ENCODE measurements around the gene RMND5B. TPM values are rescaled to one million over a fixed set of nuclear protein-coding genes. Genes with fewer than 3 reads are reported as not detected.

Gene RMND5B, protein sequence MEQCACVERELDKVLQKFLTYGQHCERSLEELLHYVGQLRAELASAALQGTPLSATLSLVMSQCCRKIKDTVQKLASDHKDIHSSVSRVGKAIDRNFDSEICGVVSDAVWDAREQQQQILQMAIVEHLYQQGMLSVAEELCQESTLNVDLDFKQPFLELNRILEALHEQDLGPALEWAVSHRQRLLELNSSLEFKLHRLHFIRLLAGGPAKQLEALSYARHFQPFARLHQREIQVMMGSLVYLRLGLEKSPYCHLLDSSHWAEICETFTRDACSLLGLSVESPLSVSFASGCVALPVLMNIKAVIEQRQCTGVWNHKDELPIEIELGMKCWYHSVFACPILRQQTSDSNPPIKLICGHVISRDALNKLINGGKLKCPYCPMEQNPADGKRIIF
- total RNA-seq = 23.8 and 24.7 TPM in 2 replicates

DNA sequence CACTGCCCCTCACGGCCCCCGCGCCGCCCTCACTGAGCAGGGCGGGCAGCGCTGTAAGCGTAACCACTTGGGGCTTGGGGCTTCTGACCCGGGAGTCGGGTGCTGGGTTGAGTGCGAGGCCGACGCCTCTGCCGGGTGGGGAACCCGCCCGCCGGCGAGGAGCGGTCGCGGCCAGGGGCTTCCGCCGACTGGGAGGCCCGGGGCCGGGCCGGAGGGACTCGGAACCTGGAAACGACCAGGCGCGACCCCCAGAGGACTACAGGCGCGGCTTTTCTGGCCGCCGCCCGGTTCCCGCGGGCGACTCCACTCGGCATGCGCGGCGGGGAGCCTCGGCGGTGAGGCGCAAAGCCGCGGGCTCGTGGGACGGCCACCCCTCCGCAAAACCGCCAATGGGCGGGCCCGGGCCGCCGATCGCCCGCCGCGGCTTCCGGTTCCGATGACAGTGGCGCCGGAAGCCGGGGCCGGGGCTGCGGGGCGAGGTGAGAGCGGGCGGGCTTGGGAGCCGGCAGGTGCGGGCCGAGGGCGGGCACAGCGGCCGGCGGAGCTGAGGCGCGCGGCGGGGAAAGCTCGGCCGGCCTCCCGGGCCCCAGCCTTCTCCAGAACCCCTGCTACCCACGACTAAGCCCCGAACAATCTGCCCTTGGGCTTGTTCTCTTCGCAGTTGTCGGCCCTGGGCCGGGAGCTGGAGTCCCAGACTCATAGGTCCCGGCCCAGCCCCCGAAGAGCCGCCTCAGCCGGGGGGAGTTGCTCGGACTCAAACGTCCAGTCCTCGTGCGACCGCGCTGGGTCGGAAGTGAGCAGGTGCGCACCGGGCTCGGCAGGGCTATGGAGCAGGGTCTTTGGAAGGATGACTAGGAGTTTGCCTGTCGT, at the start of gene RMND5B:
RMND5B (plus strand) TSS at position 439 of the 870 bp plus-strand sequence. CDS start 7,106 bp downstream, outside the sequence.

DNA sequence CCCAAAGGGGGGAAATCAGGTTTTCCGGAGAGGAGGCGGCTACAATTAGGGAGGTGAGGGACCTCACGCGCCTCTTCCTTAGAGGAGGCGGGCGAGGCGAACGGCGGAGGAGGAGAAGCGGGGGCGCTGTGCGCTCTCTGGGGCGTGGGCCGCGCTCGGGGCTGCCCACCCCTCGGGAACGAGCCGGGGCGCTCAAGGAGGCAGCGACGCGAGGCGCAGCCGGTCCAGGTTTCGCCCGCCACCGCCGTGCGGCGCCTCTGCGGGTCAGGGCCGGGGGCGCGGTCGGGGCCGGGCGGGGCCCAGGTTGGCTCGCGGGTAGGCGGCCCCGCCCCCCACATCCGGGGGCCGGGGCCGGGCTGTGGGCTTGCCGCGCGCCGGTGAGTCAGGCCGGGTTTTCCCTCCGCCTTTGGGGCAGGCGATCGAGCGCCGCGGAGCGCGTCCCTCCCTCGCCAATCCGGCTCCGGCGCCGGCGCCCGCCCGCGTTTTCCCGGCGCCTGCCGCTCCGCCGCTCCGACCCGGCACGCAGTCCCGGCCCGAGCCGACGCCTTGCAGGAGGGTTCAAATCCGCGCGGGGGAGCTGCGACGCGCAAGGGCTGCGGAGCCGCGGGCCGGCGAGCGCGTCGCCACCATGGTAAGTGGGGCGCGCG, 17.6 kb upstream of the RMND5B start, which contains the start of gene N4BP3:
N4BP3 (plus strand) TSS at position 392 of the 647 bp plus-strand sequence. CDS start 6,052 bp downstream, outside the sequence.

DNA sequence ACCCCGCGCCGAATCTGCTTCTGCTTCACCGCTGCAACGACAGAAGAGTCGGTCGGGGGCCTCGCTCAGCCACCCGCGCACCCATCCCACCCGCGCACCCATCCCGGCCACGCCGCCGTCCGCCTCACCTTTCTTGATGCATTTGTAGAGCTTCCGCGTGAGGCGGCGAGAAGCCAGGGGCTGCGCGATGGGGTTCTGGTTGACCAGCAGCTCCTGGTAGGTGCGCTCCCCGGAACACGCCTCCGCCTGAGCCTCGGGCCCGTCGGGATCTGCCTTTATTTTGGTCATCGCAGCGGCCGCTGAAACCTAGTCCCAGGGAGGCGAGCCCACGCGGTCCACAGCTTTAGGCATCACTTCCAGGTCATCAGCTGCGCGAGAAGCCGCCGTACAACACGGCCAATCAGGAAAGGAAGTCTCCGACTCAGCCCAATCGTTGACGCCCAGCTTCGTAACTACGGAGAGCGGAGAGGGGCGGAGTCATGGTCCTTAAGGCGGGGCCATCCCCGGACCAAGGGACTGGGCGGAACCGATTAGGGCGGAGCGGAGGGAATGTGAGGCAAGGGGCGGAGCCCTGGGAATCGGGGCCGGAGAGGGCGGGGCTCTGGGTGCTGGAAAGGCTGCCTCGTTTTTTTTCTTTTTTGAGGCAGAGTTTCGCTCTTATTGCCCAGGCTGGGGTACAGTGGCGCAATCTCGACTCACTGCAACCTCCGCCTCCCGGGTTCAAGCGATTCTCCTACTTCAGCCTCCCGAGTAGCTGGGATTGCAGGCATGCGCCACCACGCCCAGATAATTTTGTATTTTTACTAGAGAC, 22.9 kb downstream of the RMND5B start, which contains the start of gene NHP2:
NHP2 (minus strand) TSS at position 356 of the 811 bp plus-strand sequence; CDS start at position 288, 68 bp downstream.

DNA sequence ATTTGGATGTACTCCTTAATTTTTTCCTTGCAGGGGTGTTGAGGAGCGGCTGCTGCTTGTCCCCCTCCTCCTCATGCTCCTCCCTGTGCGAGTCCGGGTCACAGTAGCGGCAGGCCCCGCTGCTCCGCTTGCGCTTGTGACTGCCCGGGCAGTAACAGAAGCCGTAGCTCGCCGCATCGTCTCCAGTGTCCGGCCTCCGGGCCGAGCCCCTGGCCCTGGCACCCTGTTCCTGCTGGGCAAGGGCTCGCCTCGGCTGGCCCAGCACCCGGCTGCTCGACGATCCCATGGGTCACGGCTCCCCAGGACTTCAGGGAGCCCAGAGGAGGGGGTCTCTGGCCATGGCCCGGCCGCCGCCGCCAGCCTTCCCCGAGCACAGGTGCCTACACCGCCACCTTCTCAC, 56.2 kb downstream of the RMND5B start, which contains the start of gene GMCL2:
GMCL2 (minus strand) TSS at position 358 of the 400 bp plus-strand sequence; CDS start at position 286, 72 bp downstream.

Other genes starting within 250 kb of the RMND5B start
- gene PROP1, start 134.8 kb upstream of the RMND5B start, total RNA-seq = not detected in 2 replicates
- 0.32 and 0.36 TPM in 2 replicates for gene N4BP3, start 17.5 kb upstream of the RMND5B start, total RNA-seq
- gene NHP2, start 22.9 kb downstream of the RMND5B start, total RNA-seq = 45.3 and 79.4 TPM in 2 replicates
- not detected in 2 replicates for gene GMCL2, start 56.4 kb downstream of the RMND5B start, total RNA-seq
- gene HNRNPAB, start 73.5 kb downstream of the RMND5B start, total RNA-seq = 39.5 and 42.4 TPM in 2 replicates
- 39.2 and 51.3 TPM in 2 replicates for gene PHYKPL, start 101.8 kb downstream of the RMND5B start, total RNA-seq